PC-3 (cell line): ENCODE measurements around the gene NDEL1.

Experiments used
- EZH2 ChIP-seq: fragments of 300-600 bp; sonication (generic); IDR thresholded peaks from one replicate; pipeline ENCODE4 v1.6.1; 2017; ENCODE audit warnings: antibody characterized with exemption, mild to moderate bottlenecking, low read length; ENCODE audit not compliant: unreplicated experiment
- EZH2phosphoT487 ChIP-seq: fragments of 300-600 bp; sonication (generic); IDR thresholded peaks from 2 replicates; pipeline ENCODE4 v1.6.1; 2018; ENCODE audit warnings: mild to moderate bottlenecking, antibody characterized with exemption, low read length, borderline replicate concordance
- TF ChIP-seq, protein P1 (sequence below): fragments of 300-600 bp; sonication (generic); conservative IDR thresholded peaks from 2 replicates; pipeline ENCODE4 v1.5.1; 2017; ENCODE audit warnings: antibody characterized with exemption, low read depth, mild to moderate bottlenecking, low read length

DNA sequence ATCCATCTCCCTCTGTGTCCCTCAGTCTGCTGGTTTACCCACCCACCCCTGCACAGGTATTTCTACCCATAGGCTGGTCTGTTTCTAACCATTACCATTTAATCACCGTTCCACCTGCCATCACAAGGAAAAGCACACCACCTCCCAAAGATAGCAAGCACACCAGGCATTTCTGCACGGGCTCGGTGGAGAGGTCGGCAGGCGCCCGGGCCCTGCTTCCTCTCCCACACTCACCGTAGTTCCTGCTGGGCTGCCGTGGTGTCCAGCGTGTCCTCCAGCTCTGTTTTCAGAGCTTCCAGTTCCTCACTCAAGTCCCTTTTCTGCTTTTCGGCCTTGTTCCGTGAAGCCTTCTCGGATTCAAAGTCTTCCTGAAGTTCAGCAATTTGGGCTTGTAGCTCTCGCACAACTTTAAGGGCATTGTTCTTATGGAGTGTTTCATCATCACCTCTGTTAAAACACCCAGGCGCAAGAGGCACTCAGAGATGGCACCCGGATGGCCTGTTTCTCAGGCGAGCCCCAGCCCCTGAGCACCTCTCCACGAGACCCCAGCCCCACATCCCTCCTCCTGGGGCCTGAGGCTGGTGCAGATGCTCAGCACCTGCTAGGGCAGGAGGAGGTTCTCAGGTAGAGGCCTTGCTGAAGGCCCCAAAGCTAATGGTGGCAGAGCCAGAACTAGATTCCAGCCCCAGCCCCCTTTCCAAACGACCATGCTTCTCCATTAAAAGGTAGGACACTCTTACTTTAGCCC, 69.0 kb downstream of the NDEL1 start:
- TF ChIP-seq, protein P1, sequence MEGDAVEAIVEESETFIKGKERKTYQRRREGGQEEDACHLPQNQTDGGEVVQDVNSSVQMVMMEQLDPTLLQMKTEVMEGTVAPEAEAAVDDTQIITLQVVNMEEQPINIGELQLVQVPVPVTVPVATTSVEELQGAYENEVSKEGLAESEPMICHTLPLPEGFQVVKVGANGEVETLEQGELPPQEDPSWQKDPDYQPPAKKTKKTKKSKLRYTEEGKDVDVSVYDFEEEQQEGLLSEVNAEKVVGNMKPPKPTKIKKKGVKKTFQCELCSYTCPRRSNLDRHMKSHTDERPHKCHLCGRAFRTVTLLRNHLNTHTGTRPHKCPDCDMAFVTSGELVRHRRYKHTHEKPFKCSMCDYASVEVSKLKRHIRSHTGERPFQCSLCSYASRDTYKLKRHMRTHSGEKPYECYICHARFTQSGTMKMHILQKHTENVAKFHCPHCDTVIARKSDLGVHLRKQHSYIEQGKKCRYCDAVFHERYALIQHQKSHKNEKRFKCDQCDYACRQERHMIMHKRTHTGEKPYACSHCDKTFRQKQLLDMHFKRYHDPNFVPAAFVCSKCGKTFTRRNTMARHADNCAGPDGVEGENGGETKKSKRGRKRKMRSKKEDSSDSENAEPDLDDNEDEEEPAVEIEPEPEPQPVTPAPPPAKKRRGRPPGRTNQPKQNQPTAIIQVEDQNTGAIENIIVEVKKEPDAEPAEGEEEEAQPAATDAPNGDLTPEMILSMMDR: no peak
- TF ChIP-seq EZH2: no peak
- no peak for TF ChIP-seq EZH2phosphoT487
